EL (cell line): ENCODE results near the gene PPM1E.
A peak's percentile ranks its signal among the peaks of the same experiment; 100 is the strongest.
"Not testable (repeated sequence)": the region's sequence is repeated elsewhere in the genome, so short reads cannot be mapped to it uniquely, and the experiment has no call there.

Source experiments
- DNase-seq: peaks from one replicate; pipeline ENCODE4 v3.0.0-alpha.2; 2016

The PPM1E gene

GRCh38 chr17:58850106-58850505, 94.5 kb downstream of the PPM1E start:
- DNase-seq, result not testable (repeated sequence)

GRCh38 chr17:58865301-58865700, 109.6 kb downstream of the PPM1E start:
- no peak for DNase-seq

- no peak for DNase-seq
Observed at GRCh38 chr17:58870747-58871146, 115.1 kb downstream of the PPM1E start.

GRCh38 chr17:58873926-58874325, 118.3 kb downstream of the PPM1E start:
- no peak for DNase-seq

GRCh38 chr17:58875261-58875660, 119.6 kb downstream of the PPM1E start:
- no peak for DNase-seq

GRCh38 chr17:58884161-58884560, 128.5 kb downstream of the PPM1E start:
- DNase-seq, result no peak

GRCh38 chr17:58886514-58886913, 130.9 kb downstream of the PPM1E start:
- DNase-seq, result no peak

GRCh38 chr17:58889928-58890327, 134.3 kb downstream of the PPM1E start:
- DNase-seq, result no peak

GRCh38 chr17:58899191-58899590, 143.5 kb downstream of the PPM1E start:
- DNase-seq, result no peak

GRCh38 chr17:58902322-58902721, 146.7 kb downstream of the PPM1E start:
- DNase-seq, result no peak

GRCh38 chr17:58911741-58912343, 156.2 kb downstream of the PPM1E start:
- DNase-seq, result no peak

GRCh38 chr17:58913552-58913951, 157.9 kb downstream of the PPM1E start:
- no peak for DNase-seq

- DNase-seq, result no peak
Observed at GRCh38 chr17:58913971-58914769, 158.5 kb downstream of the PPM1E start.

- no peak for DNase-seq
Observed at GRCh38 chr17:58917228-58917627, 161.6 kb downstream of the PPM1E start.

GRCh38 chr17:58918072-58918471, 162.4 kb downstream of the PPM1E start:
- DNase-seq, result no peak

GRCh38 chr17:58918884-58919283, 163.2 kb downstream of the PPM1E start:
- no peak for DNase-seq

GRCh38 chr17:58920773-58921172, 165.1 kb downstream of the PPM1E start:
- no peak for DNase-seq

GRCh38 chr17:58932956-58933355, 177.3 kb downstream of the PPM1E start:
- DNase-seq, result no peak

GRCh38 chr17:58936295-58936694, 180.6 kb downstream of the PPM1E start:
- DNase-seq, result no peak

- no peak for DNase-seq
Observed at GRCh38 chr17:58944166-58944565, 188.5 kb downstream of the PPM1E start.

GRCh38 chr17:58947411-58947810, 191.8 kb downstream of the PPM1E start:
- no peak for DNase-seq

- DNase-seq, result no peak
Observed at GRCh38 chr17:58947824-58948223, 192.2 kb downstream of the PPM1E start.

- DNase-seq, result not testable (repeated sequence)
Observed at GRCh38 chr17:58954358-58954757, 198.7 kb downstream of the PPM1E start.

GRCh38 chr17:58956997-58957724, 201.5 kb downstream of the PPM1E start:
- DNase-seq, result peak; percentile 33
